ENCODE results near the gene TRAM2. TPM values are rescaled to one million over a fixed set of nuclear protein-coding genes. Genes with fewer than 3 reads are reported as not detected.

Gene TRAM2
- total and polyA plus RNA-seq, 5 donors from 2014 or later: 3.2 to 12.0 (median 4.0) TPM

- no peak overlapping the region for H3K27ac ChIP-seq (ENCODE audit: insufficient read depth, low read length, poor library complexity, severe bottlenecking)
- H3K4me1 Mint-ChIP-seq: peaks cover 16 to 64% (median 39%) of the 10 kb centered on the region in 4 donors
Observed at GRCh38 chr6:52572536-52572935, 4.3 kb downstream of the TRAM2 start.

DNA sequence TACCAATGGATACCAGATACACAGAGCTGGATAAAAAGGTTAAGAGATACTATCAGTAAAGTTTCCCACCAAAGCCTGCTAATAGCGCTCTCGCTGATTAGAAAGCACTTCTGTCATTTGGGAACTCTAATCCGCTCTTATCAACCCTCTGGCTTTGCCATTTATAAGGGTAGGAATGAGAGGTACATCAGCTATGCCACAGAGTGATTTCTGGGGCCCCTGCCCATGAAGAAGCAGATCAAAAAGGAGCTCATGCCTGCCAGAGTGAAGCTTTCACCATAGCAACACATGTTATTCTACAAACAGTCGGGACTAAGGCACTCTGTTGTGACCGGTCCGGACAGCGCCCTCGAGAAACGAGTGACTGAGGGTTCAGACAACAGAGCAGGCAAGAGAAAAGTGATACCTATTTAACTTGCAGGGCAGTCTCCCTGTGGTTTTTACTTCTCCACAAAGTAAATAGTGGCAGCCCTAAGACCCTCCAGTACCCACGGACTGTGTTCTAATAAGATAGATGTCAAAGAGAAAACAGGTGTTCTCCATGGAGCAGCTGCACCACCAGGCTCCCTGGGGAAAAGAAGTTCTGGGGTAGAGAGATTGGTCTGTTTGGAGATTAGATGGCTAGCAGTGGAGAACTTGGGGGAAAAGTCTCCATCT lies 5.6 kb downstream of the TRAM2 start:
- peak overlapping the region in 1 of 3 donors; percentile 42 for H3K27ac Mint-ChIP-seq
- no peak overlapping the region for H3K4me3 Mint-ChIP-seq
- no peaks in the 10 kb centered on the region for H3K9me3 Mint-ChIP-seq
- ATAC-seq (ENCODE audit: low read depth in 2 of 2) (no peak), DNase-seq (no peak)
- Histone ChIP-seq H3K9me3 (ENCODE audit: control insufficient read depth in 2 of 2, low read length in 2 of 2) (no peaks in the 10 kb centered on the region), H3K4me1 (ENCODE audit: control insufficient read depth, insufficient read depth, low read length, poor library complexity, severe bottlenecking) (peaks cover 39% of the 10 kb centered on the region), H3K36me3 (ENCODE audit: control insufficient read depth, insufficient read depth, low read length) (no peaks in the 10 kb centered on the region), H3K27me3 (ENCODE audit: control insufficient read depth, insufficient read depth, low read length) (no peaks in the 10 kb centered on the region), H3K4me3 (ENCODE audit: low read depth, low read length) (no peak overlapping the region), H3K27ac (ENCODE audit: insufficient read depth, low read length, poor library complexity, severe bottlenecking) (no peak overlapping the region)
- H3K4me1 Mint-ChIP-seq: peaks cover 20 to 72% (median 47%) of the 10 kb centered on the region in 4 donors
- H3K27me3 Mint-ChIP-seq: peaks cover 5% of the 10 kb centered on the region
- peaks cover 4% of the 10 kb centered on the region for H3K36me3 Mint-ChIP-seq

More at GRCh38 chr6:52572536-52572935, 4.3 kb downstream of the TRAM2 start:
- peaks cover 4% of the 10 kb centered on the region for H3K36me3 Mint-ChIP-seq
- H3K4me3 ChIP-seq (ENCODE audit: low read depth, low read length): no peak overlapping the region
- H3K4me1 ChIP-seq (ENCODE audit: control insufficient read depth, insufficient read depth, low read length, poor library complexity, severe bottlenecking): peaks cover 40% of the 10 kb centered on the region
- no peaks in the 10 kb centered on the region for H3K9me3 Mint-ChIP-seq
- H3K27me3 Mint-ChIP-seq: peaks cover 5% of the 10 kb centered on the region
- H3K4me3 Mint-ChIP-seq: peak overlapping the region in 2 of 4 donors; percentile 6 to 36
- no peaks in the 10 kb centered on the region for H3K27me3 ChIP-seq (ENCODE audit: control insufficient read depth, insufficient read depth, low read length)
- DNase-seq (no peak), ATAC-seq (ENCODE audit: low read depth in 2 of 2) (no peak)
- H3K9me3 ChIP-seq (ENCODE audit: control insufficient read depth in 2 of 2, low read length in 2 of 2): no peaks in the 10 kb centered on the region
- no peaks in the 10 kb centered on the region for H3K36me3 ChIP-seq (ENCODE audit: control insufficient read depth, insufficient read depth, low read length)
- H3K27ac Mint-ChIP-seq: no peak overlapping the region

DNA sequence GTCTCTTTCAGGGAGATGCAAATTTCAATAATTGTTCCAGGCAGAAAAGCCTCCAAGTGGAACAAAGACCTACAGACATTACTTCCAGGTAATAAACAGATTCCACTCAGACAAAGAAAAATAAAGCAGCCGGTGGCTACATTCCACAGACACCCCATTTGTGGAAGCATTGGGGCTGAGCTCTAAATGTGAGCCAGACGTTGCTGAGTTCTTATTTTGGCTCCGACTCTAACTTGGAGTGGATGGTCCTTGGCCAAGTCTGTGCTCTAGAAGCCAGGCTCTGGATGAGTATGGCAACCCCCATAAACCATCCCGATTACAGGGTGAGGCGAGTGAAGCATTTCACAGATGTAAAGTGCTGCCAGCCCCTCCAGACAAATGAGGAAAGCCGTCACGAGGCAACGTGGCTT lies 6.6 kb downstream of the TRAM2 start:
- H3K9me3 Mint-ChIP-seq: no peaks in the 10 kb centered on the region
- Histone ChIP-seq H3K4me1 (ENCODE audit: control insufficient read depth, insufficient read depth, low read length, poor library complexity, severe bottlenecking) (peaks cover 34% of the 10 kb centered on the region), H3K4me3 (ENCODE audit: low read depth, low read length) (no peak overlapping the region), H3K36me3 (ENCODE audit: control insufficient read depth, insufficient read depth, low read length) (no peaks in the 10 kb centered on the region), H3K9me3 (ENCODE audit: control insufficient read depth in 2 of 2, low read length in 2 of 2) (no peaks in the 10 kb centered on the region), H3K27me3 (ENCODE audit: control insufficient read depth, insufficient read depth, low read length) (no peaks in the 10 kb centered on the region), H3K27ac (ENCODE audit: insufficient read depth, low read length, poor library complexity, severe bottlenecking) (no peak overlapping the region)
- no peak for ATAC-seq (ENCODE audit: low read depth in 2 of 2)
- H3K4me1 Mint-ChIP-seq: peaks cover 21 to 72% (median 42%) of the 10 kb centered on the region in 4 donors
- H3K27me3 Mint-ChIP-seq: peaks cover 5% of the 10 kb centered on the region
- H3K36me3 Mint-ChIP-seq: peaks cover 4% of the 10 kb centered on the region
- DNase-seq: no peak
- no peak overlapping the region for H3K4me3 Mint-ChIP-seq
- H3K27ac Mint-ChIP-seq: no peak overlapping the region

GRCh38 chr6:52568320-52568719 lies 8.5 kb downstream of the TRAM2 start:
- H3K9me3 ChIP-seq (ENCODE audit: control insufficient read depth in 2 of 2, low read length in 2 of 2): no peaks in the 10 kb centered on the region
- H3K4me1 Mint-ChIP-seq: peaks cover 12 to 65% (median 33%) of the 10 kb centered on the region in 4 donors

DNA sequence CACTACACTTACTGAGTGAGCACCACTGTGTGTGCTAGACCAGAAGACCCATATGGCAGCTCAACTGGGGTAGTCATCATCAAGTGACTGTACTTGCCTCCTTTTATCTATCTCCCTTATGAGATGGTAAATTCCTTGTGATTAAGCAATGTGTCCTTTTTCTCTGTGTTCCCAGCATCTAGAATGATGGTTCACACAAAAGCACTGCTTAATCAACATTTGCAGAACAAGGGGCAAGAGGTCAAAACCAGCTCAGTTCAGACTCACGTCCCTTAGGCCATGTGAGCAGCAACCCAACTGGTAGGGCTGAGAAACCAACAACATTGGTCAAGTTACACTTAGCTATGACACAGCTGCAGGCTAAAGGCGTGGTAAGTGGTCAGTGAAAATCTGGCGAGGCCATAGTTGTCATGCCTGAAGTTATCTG lies 10.0 kb downstream of the TRAM2 start:
- Histone ChIP-seq H3K9me3 (ENCODE audit: control insufficient read depth in 2 of 2, low read length in 2 of 2) (no peaks in the 10 kb centered on the region), H3K27me3 (ENCODE audit: control insufficient read depth, insufficient read depth, low read length) (no peaks in the 10 kb centered on the region), H3K27ac (ENCODE audit: insufficient read depth, low read length, poor library complexity, severe bottlenecking) (no peak overlapping the region), H3K4me3 (ENCODE audit: low read depth, low read length) (no peak overlapping the region), H3K4me1 (ENCODE audit: control insufficient read depth, insufficient read depth, low read length, poor library complexity, severe bottlenecking) (peaks cover 9% of the 10 kb centered on the region), H3K36me3 (ENCODE audit: control insufficient read depth, insufficient read depth, low read length) (no peaks in the 10 kb centered on the region)
- Mint-ChIP-seq H3K36me3 (peaks cover 9% of the 10 kb centered on the region), H3K4me3 (peak overlapping the region in 1 of 4 donors; percentile 14), H3K9me3 (peaks cover 0 to 1% (median 0%) of the 10 kb centered on the region in 7 donors), H3K27ac (peak overlapping the region in 1 of 3 donors; percentile 23), H3K4me1 (peaks cover 10 to 55% (median 33%) of the 10 kb centered on the region in 4 donors), H3K27me3 (no peaks in the 10 kb centered on the region)
- ATAC-seq (ENCODE audit: low read depth in 2 of 2): no peak
- DNase-seq: no peak

More at GRCh38 chr6:52568320-52568719, 8.5 kb downstream of the TRAM2 start:
- Histone ChIP-seq H3K4me3 (ENCODE audit: low read depth, low read length) (no peak overlapping the region), H3K27ac (ENCODE audit: insufficient read depth, low read length, poor library complexity, severe bottlenecking) (no peak overlapping the region), H3K36me3 (ENCODE audit: control insufficient read depth, insufficient read depth, low read length) (no peaks in the 10 kb centered on the region), H3K27me3 (ENCODE audit: control insufficient read depth, insufficient read depth, low read length) (no peaks in the 10 kb centered on the region), H3K4me1 (ENCODE audit: control insufficient read depth, insufficient read depth, low read length, poor library complexity, severe bottlenecking) (peaks cover 14% of the 10 kb centered on the region)
- H3K27me3 Mint-ChIP-seq: no peaks in the 10 kb centered on the region
- H3K4me3 Mint-ChIP-seq: peak overlapping the region in 1 of 4 donors; percentile 35
- H3K27ac Mint-ChIP-seq: peak overlapping the region in 2 of 3 donors; percentile 51 to 77
- H3K9me3 Mint-ChIP-seq: peaks cover 0 to 1% (median 0%) of the 10 kb centered on the region in 7 donors
- ATAC-seq (ENCODE audit: low read depth in 2 of 2) (no peak), DNase-seq (no peak)
- peaks cover 13% of the 10 kb centered on the region for H3K36me3 Mint-ChIP-seq

DNA sequence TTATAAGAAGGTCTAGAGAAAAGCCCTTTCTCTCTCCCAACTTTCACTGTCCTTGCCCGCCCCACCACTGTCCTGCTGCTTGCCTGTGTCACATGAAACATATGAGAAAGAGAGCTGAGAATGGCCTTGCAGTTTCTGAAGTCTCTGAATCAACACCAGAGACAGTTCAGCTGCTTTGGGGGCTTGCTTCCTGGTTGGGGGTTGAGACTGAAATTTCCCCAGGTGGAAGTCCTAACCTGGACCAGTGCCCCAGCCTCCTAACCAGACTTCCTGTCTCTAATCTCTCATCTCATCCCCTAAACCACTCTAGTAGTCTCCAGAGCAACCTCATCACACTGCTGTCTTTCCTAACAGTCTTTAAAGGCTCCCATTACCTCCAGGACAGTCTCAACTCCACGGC lies 10.7 kb downstream of the TRAM2 start:
- ATAC-seq (ENCODE audit: low read depth in 2 of 2) (no peak), DNase-seq (no peak)
- Mint-ChIP-seq H3K27me3 (no peaks in the 10 kb centered on the region), H3K4me1 (peaks cover 8 to 52% (median 32%) of the 10 kb centered on the region in 4 donors), H3K4me3 (peak overlapping the region in 1 of 4 donors; percentile 39), H3K36me3 (peaks cover 9% of the 10 kb centered on the region), H3K9me3 (peaks cover 0 to 1% (median 0%) of the 10 kb centered on the region in 7 donors), H3K27ac (peak overlapping the region in 1 of 3 donors; percentile 83)
- no peak overlapping the region for H3K27ac ChIP-seq (ENCODE audit: insufficient read depth, low read length, poor library complexity, severe bottlenecking)
- H3K27me3 ChIP-seq (ENCODE audit: control insufficient read depth, insufficient read depth, low read length): no peaks in the 10 kb centered on the region
- no peaks in the 10 kb centered on the region for H3K36me3 ChIP-seq (ENCODE audit: control insufficient read depth, insufficient read depth, low read length)
- no peaks in the 10 kb centered on the region for H3K9me3 ChIP-seq (ENCODE audit: control insufficient read depth in 2 of 2, low read length in 2 of 2)
- no peak overlapping the region for H3K4me3 ChIP-seq (ENCODE audit: low read depth, low read length)
- H3K4me1 ChIP-seq (ENCODE audit: control insufficient read depth, insufficient read depth, low read length, poor library complexity, severe bottlenecking): peaks cover 9% of the 10 kb centered on the region

DNA sequence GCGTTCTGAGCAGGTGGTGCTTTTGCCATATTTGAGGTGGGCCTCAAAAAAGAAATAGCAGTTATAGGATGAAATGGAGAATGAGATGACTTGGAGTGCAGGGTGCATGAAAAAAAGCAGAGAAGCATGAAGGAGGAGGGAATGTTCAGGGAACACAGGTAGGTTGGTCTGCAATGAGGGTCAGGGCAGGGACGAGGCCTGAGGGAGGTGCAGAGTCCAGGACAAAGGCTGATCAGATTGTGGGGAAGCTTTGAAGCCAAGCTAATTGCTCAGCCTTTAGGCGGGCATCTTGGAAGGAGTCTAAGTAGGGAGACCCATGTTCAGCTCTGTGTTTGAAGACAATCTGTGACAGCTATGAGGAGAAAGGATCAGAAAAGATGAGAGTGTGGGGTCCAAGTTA lies 12.0 kb downstream of the TRAM2 start:
- Histone ChIP-seq H3K4me1 (ENCODE audit: control insufficient read depth, insufficient read depth, low read length, poor library complexity, severe bottlenecking) (peaks cover 9% of the 10 kb centered on the region), H3K36me3 (ENCODE audit: control insufficient read depth, insufficient read depth, low read length) (no peaks in the 10 kb centered on the region), H3K27me3 (ENCODE audit: control insufficient read depth, insufficient read depth, low read length) (no peaks in the 10 kb centered on the region), H3K4me3 (ENCODE audit: low read depth, low read length) (no peak overlapping the region), H3K9me3 (ENCODE audit: control insufficient read depth in 2 of 2, low read length in 2 of 2) (no peaks in the 10 kb centered on the region), H3K27ac (ENCODE audit: insufficient read depth, low read length, poor library complexity, severe bottlenecking) (no peak overlapping the region)
- H3K4me1 Mint-ChIP-seq: peaks cover 8 to 52% (median 30%) of the 10 kb centered on the region in 4 donors
- peak overlapping the region in 1 of 3 donors; percentile 29 for H3K27ac Mint-ChIP-seq
- no peaks in the 10 kb centered on the region for H3K27me3 Mint-ChIP-seq
- ATAC-seq (ENCODE audit: low read depth in 2 of 2) (no peak), DNase-seq (no peak)
- peaks cover 9% of the 10 kb centered on the region for H3K36me3 Mint-ChIP-seq
- H3K4me3 Mint-ChIP-seq: no peak overlapping the region
- peaks cover 0 to 1% (median 0%) of the 10 kb centered on the region in 7 donors for H3K9me3 Mint-ChIP-seq

GRCh38 chr6:52562911-52563310 lies 13.9 kb downstream of the TRAM2 start:
- no peak overlapping the region for H3K4me3 Mint-ChIP-seq

More at GRCh38 chr6:52562911-52563310, 13.9 kb downstream of the TRAM2 start:
- Mint-ChIP-seq H3K9me3 (peaks cover 0 to 1% (median 0%) of the 10 kb centered on the region in 7 donors), H3K27me3 (no peaks in the 10 kb centered on the region), H3K36me3 (peaks cover 9% of the 10 kb centered on the region), H3K27ac (peak overlapping the region in 1 of 3 donors; percentile 9), H3K4me1 (peaks cover 6 to 47% (median 26%) of the 10 kb centered on the region in 4 donors)
- no peak for DNase-seq
- Histone ChIP-seq H3K4me3 (ENCODE audit: low read depth, low read length) (no peak overlapping the region), H3K27ac (ENCODE audit: insufficient read depth, low read length, poor library complexity, severe bottlenecking) (no peak overlapping the region), H3K27me3 (ENCODE audit: control insufficient read depth, insufficient read depth, low read length) (no peaks in the 10 kb centered on the region), H3K36me3 (ENCODE audit: control insufficient read depth, insufficient read depth, low read length) (no peaks in the 10 kb centered on the region), H3K4me1 (ENCODE audit: control insufficient read depth, insufficient read depth, low read length, poor library complexity, severe bottlenecking) (peaks cover 9% of the 10 kb centered on the region), H3K9me3 (ENCODE audit: control insufficient read depth in 2 of 2, low read length in 2 of 2) (no peaks in the 10 kb centered on the region)
- ATAC-seq (ENCODE audit: low read depth in 2 of 2): no peak

All from CD4-positive, CD25-positive, alpha-beta regulatory T cell (primary cell).